Stimulated activated CD8-positive, alpha-beta memory T cell treated with anti-CD3 and anti-CD28 coated beads, Interleukin-2, amount 100 ng/mL, for 1 hour (primary cell): ENCODE data around the gene TRIOBP.

Experiments
- DNase-seq, 2 donors: peaks; one replicate each; pipeline ENCODE4 v3.0.0-alpha.2; 2020; ENCODE audit warnings: low read depth in 2 of 2

TRIOBP gene

GRCh38 chr22:37726241-37726887 lies 29.5 kb downstream of the TRIOBP start:
- DNase-seq = no peak

- DNase-seq = no peak
Observed at GRCh38 chr22:37728620-37729019, 31.8 kb downstream of the TRIOBP start.

DNA sequence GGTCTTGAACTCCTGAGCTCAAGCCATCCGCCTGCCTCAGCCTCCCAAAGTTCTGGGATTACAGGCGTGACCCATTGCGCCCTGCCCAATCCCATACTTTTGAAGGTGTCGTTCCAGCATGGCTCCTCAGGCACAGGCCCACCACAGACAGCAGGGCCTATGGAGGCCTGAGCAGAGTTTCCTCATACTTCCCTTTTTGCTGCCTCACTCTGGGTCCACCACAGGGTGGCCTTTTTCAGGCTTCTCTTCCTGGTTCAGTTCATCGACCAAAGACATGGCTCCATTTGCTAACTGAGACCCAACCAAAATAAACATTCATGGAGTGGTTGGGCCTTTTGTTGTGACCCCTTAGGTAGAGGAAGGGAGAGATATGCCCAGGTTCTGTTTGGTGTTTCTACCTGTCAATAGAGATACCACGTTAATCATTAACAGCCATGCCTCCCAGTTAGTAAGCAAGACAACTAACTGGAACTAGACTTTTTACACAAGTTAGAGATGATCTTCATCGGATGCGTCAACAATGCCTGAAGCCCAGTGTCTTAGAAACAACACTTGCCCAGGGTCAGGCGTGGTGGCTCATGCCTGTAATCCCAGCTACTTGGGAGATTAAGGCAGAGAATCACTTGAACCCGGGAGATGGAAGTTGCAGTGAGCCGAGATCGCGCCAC lies 35.1 kb downstream of the TRIOBP start:
- DNase-seq = no peak

- DNase-seq = no peak
Observed at GRCh38 chr22:37732699-37733607, 36.1 kb downstream of the TRIOBP start.

GRCh38 chr22:37733625-37734401 lies 37.0 kb downstream of the TRIOBP start:
- DNase-seq = no peak

- no peak for DNase-seq
Observed at GRCh38 chr22:37734402-37734700, 37.5 kb downstream of the TRIOBP start.

GRCh38 chr22:37734964-37735451 lies 38.2 kb downstream of the TRIOBP start:
- no peak for DNase-seq

- no peak for DNase-seq
Observed at GRCh38 chr22:37739035-37739434, 42.2 kb downstream of the TRIOBP start.

GRCh38 chr22:37739611-37740049 lies 42.8 kb downstream of the TRIOBP start:
- no peak for DNase-seq

- no peak for DNase-seq
Observed at GRCh38 chr22:37740455-37741311, 43.8 kb downstream of the TRIOBP start.

DNA sequence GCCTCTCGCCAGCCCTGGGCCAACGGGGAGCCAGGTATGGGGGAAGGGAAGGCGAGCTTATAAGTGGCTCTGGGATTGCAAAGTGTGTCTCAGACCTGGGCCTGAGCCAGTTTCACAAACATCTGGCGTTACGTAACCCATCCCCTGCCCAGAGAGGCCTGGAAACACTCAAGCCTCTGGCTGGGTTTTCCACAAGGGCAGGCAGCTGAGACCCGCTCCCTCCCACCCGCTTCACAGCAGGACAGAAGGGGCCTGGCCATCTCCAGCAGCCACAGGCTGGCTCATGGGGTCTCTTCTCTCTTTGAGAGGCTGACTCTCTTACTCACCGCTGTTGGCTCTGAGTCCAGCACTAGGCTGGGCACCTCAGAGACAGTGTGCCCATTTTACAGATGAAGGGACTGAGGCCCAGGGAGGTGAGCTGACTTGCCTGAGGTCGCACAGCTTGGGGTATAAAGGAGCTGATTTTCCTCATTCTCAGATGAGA lies 44.5 kb downstream of the TRIOBP start:
- no peak for DNase-seq

DNA sequence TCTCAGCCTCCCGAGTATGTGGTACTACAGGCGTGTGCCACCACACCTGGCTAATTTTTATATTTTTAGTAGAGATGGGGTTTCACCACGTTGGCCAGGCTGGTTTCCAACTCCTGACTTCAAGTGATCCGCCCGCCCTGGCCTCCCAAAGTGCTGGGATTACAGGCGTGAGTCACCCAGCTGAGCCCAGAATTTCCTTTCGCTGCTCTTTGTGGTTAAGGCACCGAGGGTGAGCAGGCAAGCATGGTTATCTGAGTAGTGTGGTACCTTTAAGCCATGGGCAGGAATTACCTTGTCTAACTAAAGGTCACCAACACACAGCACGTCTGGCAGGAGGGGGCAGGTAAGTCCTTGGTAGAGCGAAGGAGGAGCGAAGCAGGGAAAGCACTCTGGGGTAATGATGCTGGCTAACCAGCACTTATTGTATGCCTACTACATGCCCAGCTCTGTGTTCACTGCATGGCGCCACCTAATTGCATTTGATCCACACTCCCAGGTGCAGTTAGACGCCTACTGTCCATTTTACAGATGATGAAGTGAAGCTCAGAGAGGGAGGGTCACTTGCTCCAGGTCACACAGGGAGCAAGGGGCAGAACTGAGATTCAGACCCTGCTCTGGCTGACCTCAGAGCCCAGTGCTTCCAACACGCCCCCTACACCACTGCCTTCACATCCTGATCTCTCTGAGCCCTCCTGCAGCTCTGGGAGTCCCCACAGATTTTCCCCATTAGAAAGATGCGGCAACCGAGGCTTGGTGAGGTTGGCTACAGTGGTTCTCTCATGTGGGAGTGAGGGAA lies 45.7 kb downstream of the TRIOBP start:
- DNase-seq = no peak

DNA sequence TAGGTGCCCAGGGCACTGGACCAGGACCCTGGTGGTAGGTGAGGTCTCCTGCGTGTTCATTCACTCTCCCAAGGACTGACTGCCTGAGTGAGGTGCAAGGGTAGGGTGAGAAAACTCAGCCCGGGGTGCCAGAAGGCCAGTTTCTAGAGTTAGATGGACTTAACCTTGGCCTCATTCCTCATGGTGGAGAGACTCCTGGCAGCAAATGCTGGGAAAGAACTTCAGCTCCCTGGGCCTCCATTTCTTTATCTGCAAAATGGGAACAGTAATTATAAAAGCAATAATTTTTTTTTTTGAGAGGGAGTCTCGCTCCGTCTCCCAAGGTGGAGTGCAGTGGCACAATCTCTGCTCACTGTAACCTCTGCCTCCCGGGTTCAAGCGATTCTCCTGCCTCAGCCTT lies 47.7 kb downstream of the TRIOBP start:
- no peak for DNase-seq

DNA sequence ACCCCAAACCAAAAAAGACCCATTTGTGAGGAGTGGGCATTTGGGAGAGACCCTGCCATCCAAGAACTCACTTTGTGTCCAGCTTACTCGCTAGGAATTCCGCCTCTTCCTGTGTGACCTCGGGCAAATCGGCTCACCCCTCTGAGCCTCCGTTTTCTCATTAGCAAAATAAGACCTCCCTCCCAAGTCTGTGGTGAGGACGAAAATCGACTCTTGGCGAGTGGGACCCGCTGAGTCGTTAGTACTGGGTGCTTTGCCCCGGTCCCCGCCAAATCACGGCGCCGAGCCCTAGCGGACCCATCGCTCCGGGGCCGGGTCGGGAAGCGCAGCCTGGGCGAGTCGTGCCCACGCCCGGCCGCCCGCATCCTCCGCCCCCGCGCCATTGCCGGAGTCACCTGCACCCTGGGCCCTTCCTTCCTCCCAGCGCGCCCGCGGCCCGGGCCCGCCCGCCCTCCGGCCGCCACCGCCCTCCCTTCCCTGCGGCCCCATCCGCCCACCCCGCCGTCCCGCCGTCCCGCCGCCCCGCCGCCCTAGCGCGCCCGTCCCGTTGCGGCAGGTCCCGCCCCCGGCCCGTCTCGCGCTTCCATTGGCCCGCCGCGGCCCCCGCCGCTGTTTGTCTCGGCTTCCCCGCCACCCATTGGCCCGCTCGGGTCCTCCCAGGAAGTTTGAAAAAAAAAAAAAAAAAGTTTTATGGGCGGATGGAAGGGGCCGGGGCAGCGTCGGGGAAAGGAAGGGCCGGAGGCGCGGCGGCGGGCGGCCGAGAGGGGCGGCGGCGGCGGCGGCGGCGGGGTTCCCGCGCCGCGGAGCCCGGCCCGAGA lies 48.9 kb downstream of the TRIOBP start:
- DNase-seq = peak; percentile 65 to 79

DNA sequence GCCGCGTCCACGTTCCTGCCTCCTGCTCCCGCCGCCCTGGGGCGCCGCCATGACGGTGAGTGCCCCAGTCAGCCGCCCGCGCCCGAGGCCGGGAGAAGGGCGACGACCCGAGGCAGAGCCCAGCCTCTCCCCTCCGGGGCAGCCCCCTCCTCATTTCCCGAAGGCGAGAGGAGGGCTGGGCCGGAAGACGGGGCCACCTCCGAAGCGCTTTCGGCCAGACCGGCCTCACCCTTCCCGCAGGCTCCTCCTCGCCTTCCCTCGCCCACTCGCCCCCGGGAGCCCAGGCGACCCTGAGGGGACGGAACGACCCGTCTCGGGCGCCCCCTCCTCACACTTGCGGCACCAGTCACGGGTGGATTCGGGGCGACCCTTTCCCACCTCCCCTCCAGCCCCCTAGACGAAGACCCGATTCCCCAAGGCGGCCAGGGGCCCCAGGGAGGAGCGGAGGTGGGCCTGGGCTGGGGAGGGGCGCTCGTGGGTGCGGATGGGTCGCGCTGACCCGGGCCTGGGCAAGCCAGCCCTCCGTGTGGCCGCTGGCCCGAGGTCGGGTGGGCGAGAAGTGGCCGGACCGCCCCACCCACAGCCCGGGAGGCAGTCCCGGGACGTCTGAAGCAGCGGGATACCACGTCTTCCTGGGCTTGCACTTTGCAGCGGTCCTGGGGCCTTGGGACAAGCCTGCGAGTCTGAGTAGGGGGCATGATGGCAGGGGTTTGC lies 49.7 kb downstream of the TRIOBP start:
- DNase-seq = no peak

DNA sequence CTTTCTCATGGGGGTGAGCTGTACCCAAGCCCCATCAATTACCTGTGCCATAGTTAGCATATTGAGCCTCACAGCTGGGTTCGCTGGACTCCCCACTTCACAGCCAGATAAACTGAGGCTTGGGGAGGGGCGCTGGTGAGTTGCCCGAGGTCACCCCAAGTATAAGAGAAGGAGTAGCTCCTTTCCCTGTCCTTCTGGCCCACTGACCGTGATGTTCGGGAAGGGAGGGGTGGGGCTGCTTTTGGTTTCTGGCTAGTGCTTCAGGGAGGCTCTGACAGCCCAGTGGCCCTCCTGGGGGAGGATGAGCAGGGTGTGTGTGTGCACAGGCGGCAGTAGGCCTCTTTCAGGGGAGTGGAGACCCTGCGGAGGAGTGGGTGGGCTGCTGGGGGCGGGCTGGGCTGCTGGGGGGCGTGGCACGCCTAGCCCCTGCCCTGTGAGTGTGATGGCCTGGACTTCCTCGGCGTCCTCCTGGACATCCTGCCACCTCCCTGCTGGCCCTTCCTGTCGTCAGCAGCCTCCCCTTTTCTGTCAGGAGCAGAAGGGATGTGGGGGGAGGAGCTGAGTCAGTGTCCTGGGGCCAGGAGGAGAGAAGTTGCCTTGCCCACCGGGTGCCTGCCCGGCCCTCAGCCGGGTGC lies 50.3 kb downstream of the TRIOBP start:
- DNase-seq = no peak

- no peak for DNase-seq
Observed at GRCh38 chr22:37747715-37748100, 50.9 kb downstream of the TRIOBP start.

DNA sequence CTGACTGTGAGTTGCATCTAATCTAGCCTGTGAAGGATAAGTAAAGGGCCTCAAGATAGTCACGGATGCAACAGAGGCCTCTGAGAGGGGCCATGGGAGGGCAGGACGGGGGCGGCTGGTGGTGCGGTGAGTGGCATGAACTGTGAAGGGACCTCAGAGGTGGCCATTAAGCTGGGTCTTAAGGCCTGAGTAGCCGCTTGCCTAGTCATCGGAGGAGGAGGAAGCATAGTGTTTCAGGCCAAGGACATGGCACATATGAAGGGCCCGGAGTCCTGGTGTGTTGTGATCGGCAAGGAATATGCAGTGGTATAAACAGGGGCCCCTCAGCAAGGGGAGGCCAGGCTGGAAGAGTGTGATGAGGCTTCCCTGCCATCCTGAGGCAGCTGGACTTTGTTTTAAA lies 51.8 kb downstream of the TRIOBP start:
- no peak for DNase-seq
